Mesothelial cell of epicardium (in vitro differentiated cells): ENCODE data around the gene CANX. TPM values are rescaled to one million over a fixed set of nuclear protein-coding genes. Genes with fewer than 3 reads are reported as not detected.
A peak's percentile ranks its signal among the peaks of the same experiment; 100 is the strongest.

Experiments used
- DNase-seq, 2 experiments: peaks; one replicate each; pipeline ENCODE4 v3.0.0; 2021; ENCODE audit warnings: low spot score in 2 of 2; ENCODE audit not compliant: unreplicated experiment in 2 of 2
- H3K27ac Mint-ChIP-seq: 2 replicates; pipeline ENCODE4 v1.8.0; 2021; ENCODE audit warnings: mixed read lengths
- H3K27me3 Mint-ChIP-seq: 2 replicates; pipeline ENCODE4 v1.8.0; 2021; ENCODE audit warnings: low read depth, mixed read lengths
- H3K36me3 Mint-ChIP-seq: 2 replicates; pipeline ENCODE4 v1.8.0; 2021; ENCODE audit warnings: mixed read lengths
- H3K4me1 Mint-ChIP-seq: 2 replicates; pipeline ENCODE4 v1.8.0; 2021; ENCODE audit warnings: mixed read lengths
- H3K4me3 Mint-ChIP-seq: 2 replicates; pipeline ENCODE4 v1.8.0; 2021; ENCODE audit warnings: mild to moderate bottlenecking, moderate library complexity, mixed read lengths
- H3K9me3 Mint-ChIP-seq: 2 replicates; pipeline ENCODE4 v1.8.0; 2021; ENCODE audit warnings: mixed read lengths
- CTCF ChIP-seq: fragments of 200-600 bp; sonication (generic); IDR thresholded peaks from one replicate; pipeline ENCODE4 v1.5.0; 2021; ENCODE audit warnings: antibody characterized with exemption; ENCODE audit not compliant: unreplicated experiment
- total RNA-seq: library from RNA; stranded (reverse); gene quantifications from 3 replicates; pipeline ENCODE4 v1.2.1, GENCODE V29; 2021

CANX gene
- total RNA-seq, 1 donor from 2014 or later: 500 TPM

- Mint-ChIP-seq H3K36me3 (peaks cover 5% of the 10 kb centered on the region), H3K9me3 (no peaks in the 10 kb centered on the region), H3K4me3 (no peak overlapping the region), H3K4me1 (peaks cover 36% of the 10 kb centered on the region), H3K27me3 (no peaks in the 10 kb centered on the region), H3K27ac (peak overlapping the region; percentile 14)
- no peak for TF ChIP-seq CTCF
- no peak for DNase-seq
These were observed 56.3 kb downstream of the CANX start for GRCh38 chr5:179755022-179755421.

DNA sequence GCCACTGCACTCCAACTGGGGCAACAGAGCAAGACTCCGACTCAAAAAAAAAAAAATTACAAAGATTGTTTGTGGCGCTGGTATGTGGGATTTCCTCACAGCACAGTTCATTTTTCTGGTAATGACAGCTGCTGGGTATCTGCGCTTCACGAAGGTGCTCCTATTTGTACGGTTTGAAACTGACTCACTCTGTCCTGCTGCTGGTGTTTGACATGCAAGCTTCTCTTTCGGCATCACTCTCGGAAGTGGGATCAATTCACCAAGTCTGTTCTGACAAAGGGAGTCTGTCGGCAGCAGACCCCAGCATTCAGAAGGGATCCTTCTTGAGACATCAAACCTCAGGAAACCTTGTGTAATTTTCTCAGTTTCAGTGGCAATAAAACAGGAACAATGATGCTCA lies 60.2 kb downstream of the CANX start:
- Mint-ChIP-seq H3K9me3 (no peaks in the 10 kb centered on the region), H3K4me1 (peaks cover 58% of the 10 kb centered on the region), H3K27ac (peak overlapping the region; percentile 50), H3K4me3 (no peak overlapping the region), H3K36me3 (peaks cover under 1% of the 10 kb centered on the region), H3K27me3 (no peaks in the 10 kb centered on the region)
- no peak for TF ChIP-seq CTCF
- no peak for DNase-seq

GRCh38 chr5:179759581-179760551 lies 61.1 kb downstream of the CANX start:
- H3K4me3 Mint-ChIP-seq: no peak overlapping the region
- peak overlapping the region; percentile 50 for H3K27ac Mint-ChIP-seq
- H3K27me3 Mint-ChIP-seq: no peaks in the 10 kb centered on the region
- H3K36me3 Mint-ChIP-seq: peaks cover 2% of the 10 kb centered on the region
- peaks cover 53% of the 10 kb centered on the region for H3K4me1 Mint-ChIP-seq
- no peak for DNase-seq
- H3K9me3 Mint-ChIP-seq: no peaks in the 10 kb centered on the region
- TF ChIP-seq CTCF: no peak

- no peaks in the 10 kb centered on the region for H3K9me3 Mint-ChIP-seq
- no peak for DNase-seq
- no peak overlapping the region for H3K4me3 Mint-ChIP-seq
- H3K27ac Mint-ChIP-seq: peak overlapping the region; percentile 94
- TF ChIP-seq CTCF: no peak
- peaks cover 48% of the 10 kb centered on the region for H3K4me1 Mint-ChIP-seq
- peaks cover 8% of the 10 kb centered on the region for H3K36me3 Mint-ChIP-seq
- no peaks in the 10 kb centered on the region for H3K27me3 Mint-ChIP-seq
These were observed 63.5 kb downstream of the CANX start for GRCh38 chr5:179762079-179762780.

- Mint-ChIP-seq H3K27me3 (no peaks in the 10 kb centered on the region), H3K4me3 (no peak overlapping the region), H3K36me3 (peaks cover 8% of the 10 kb centered on the region), H3K4me1 (peaks cover 48% of the 10 kb centered on the region), H3K27ac (peak overlapping the region; percentile 94), H3K9me3 (no peaks in the 10 kb centered on the region)
- no peak for DNase-seq
- no peak for TF ChIP-seq CTCF
These were observed 64.0 kb downstream of the CANX start for GRCh38 chr5:179762781-179763176.
